Panc1 (cell line): ENCODE measurements around the gene ZNF674. TPM values are rescaled to one million over a fixed set of nuclear protein-coding genes. Genes with fewer than 3 reads are reported as not detected.

Experiments used
- ATAC-seq: fragments of 200-7000 bp; cut with Tn5 transposase; 2 replicates; pipeline ENCODE4 v1.9.1; 2020; ENCODE audit warnings: mild to moderate bottlenecking, moderate library complexity
- BruUV-seq: library from RNA; stranded (reverse); fragments of 400-500 nt; replicated peaks from 2 replicates; lab custom pipeline; 2021; lab: Mats Ljungman, UMichigan
- CTCF ChIA-PET: fragments of 300-600 bp; sonication (Branson Sonifier 250); formaldehyde crosslinking; loops from one replicate; lab custom pipeline; 2022; ENCODE audit warnings: antibody characterized with exemption; lab: Charles Lee
- POLR2A ChIA-PET: fragments of 300-600 bp; sonication (Branson Sonifier 250); formaldehyde crosslinking; loops from one replicate; lab custom pipeline; 2022; ENCODE audit warnings: antibody characterized with exemption; lab: Charles Lee
- DNase-seq: peaks from one replicate; pipeline ENCODE4 v3.0.0-alpha.2; 2010; ENCODE audit warnings: low read depth, low spot score
- H3K27ac ChIP-seq: 2 replicates; pipeline ENCODE4 v1.5.1; 2011; ENCODE audit warnings: mild to moderate bottlenecking, low read length, inconsistent platforms
- H3K27me3 ChIP-seq: fragments of 200-500 bp; sonication (Bioruptor generic); 2 replicates; pipeline ENCODE4 v1.6.0; 2014; ENCODE audit warnings: low read length, inconsistent platforms; ENCODE audit not compliant: control insufficient read depth, insufficient read depth
- H3K36me3 ChIP-seq: fragments of 200-500 bp; sonication (Bioruptor generic); 2 replicates; pipeline ENCODE4 v1.5.1; 2014; ENCODE audit warnings: inconsistent platforms, mild to moderate bottlenecking, low read length, moderate library complexity; ENCODE audit not compliant: control insufficient read depth, insufficient read depth
- H3K4me1 ChIP-seq: 2 replicates; pipeline ENCODE4 v1.5.1; 2011; ENCODE audit warnings: inconsistent platforms, mild to moderate bottlenecking, low read length, moderate library complexity; ENCODE audit not compliant: control insufficient read depth, insufficient read depth
- H3K4me3 ChIP-seq, 2 experiments: 2 replicates each; pipeline ENCODE4 v1.5.1; 2011 to 2012; ENCODE audit warnings: low read depth in 2 of 2, low read length in 2 of 2, mild to moderate bottlenecking in 2 of 2, inconsistent platforms in 1 of 2, moderate library complexity in 1 of 2
- H3K9me3 ChIP-seq: fragments of 200-500 bp; sonication (Bioruptor generic); 2 replicates; pipeline ENCODE4 v1.5.1; 2014; ENCODE audit warnings: low read depth, mild to moderate bottlenecking, inconsistent platforms, low read length, moderate library complexity; ENCODE audit not compliant: control insufficient read depth, insufficient read depth
- CTCF ChIP-seq: fragments of 450-650 bp; IDR thresholded peaks from 2 replicates; pipeline ENCODE4 v1.5.1; 2017; ENCODE audit warnings: mild to moderate bottlenecking
- POLR2AphosphoS5 ChIP-seq: IDR thresholded peaks from 2 replicates; pipeline ENCODE4 v1.6.1; 2012; ENCODE audit warnings: mild to moderate bottlenecking, low read depth, low read length, moderate library complexity
- REST ChIP-seq, 2 experiments: IDR thresholded peaks; 2 replicates each; pipeline ENCODE4 v1.6.1; 2011 to 2012; ENCODE audit warnings: low read depth in 2 of 2, control low read depth in 1 of 2, low read length in 1 of 2, mild to moderate bottlenecking in 1 of 2, moderate library complexity in 1 of 2; ENCODE audit not compliant: insufficient read depth in 1 of 2
- SIN3A ChIP-seq: IDR thresholded peaks from 2 replicates; pipeline ENCODE4 v1.6.1; 2012; ENCODE audit warnings: low read depth, mild to moderate bottlenecking, low read length, moderate library complexity, borderline replicate concordance; ENCODE audit not compliant: insufficient read depth
- TCF7L2 ChIP-seq: IDR thresholded peaks from 2 replicates; pipeline ENCODE4 v1.6.1; 2011; ENCODE audit warnings: mild to moderate bottlenecking, low read depth, low read length, inconsistent platforms
- in situ Hi-C: cut with HindIII; loops from 2 replicates; pipeline ENCODE4 v1.10.0; 2016; ENCODE audit warnings: low sequenced_read_pairs, low pct_unique_long_range_greater_than_20kb
- intact Hi-C: fragments of 100-400 bp; cut with micrococcal nuclease; formaldehyde crosslinking; loops from one replicate; pipeline ENCODE4 v1.10.0; 2022; ENCODE audit not compliant: unreplicated experiment
- total RNA-seq: library from RNA; stranded (reverse); gene quantifications from one replicate; pipeline ENCODE4 v1.2.1, GENCODE V29; 2021; ENCODE audit not compliant: unreplicated experiment

ZNF674 gene
- total RNA-seq, 1 experiment from 2014 or later: 7.2 TPM

- no peak for DNase-seq
- TF ChIP-seq TCF7L2 (no peak), REST (IDR thresholded peaks at IDR 0.05; ENCODE audit: insufficient read depth in 1 of 2, low read depth in 2 of 2, low read length in 1 of 2) (no peak), CTCF (no peak), SIN3A (no peak), POLR2AphosphoS5 (no peak)
- ChIA-PET CTCF (interaction anchor here (0.5 to 1.0 kb wide), 2 partner anchors 18 to 224 kb away, joined by 3 to 6 read pairs; no protein-coding TSS in a partner anchor), POLR2A (interaction anchor here (0.6 kb wide), 1 partner anchor 89 kb away, joined by 9 read pairs; no protein-coding TSS in a partner anchor)
- in situ Hi-C loops: no loop called here
- Histone ChIP-seq H3K36me3 (no peaks in the 10 kb centered on the region), H3K4me3 (no peak overlapping the region), H3K27ac (peak overlapping the region; percentile 51; the same call in 1 of the 2 replicates), H3K27me3 (no peaks in the 10 kb centered on the region), H3K4me1 (no peaks in the 10 kb centered on the region; the same call in 1 of the 2 replicates), H3K9me3 (no peaks in the 10 kb centered on the region)
- BruUV-seq: no TSS peak
- ATAC-seq: no peak
- intact Hi-C loops: no loop called here
These were observed 27.2 kb upstream of the ZNF674 start for GRCh38 chrX:46572340-46572936.

- TF ChIP-seq POLR2AphosphoS5 (no peak), SIN3A (no peak), CTCF (no peak), REST (IDR thresholded peaks at IDR 0.05; ENCODE audit: insufficient read depth in 1 of 2, low read depth in 2 of 2, low read length in 1 of 2) (no peak), TCF7L2 (no peak)
- Histone ChIP-seq H3K4me1 (no peaks in the 10 kb centered on the region; the same call in 1 of the 2 replicates), H3K27me3 (no peaks in the 10 kb centered on the region), H3K9me3 (no peaks in the 10 kb centered on the region), H3K36me3 (no peaks in the 10 kb centered on the region), H3K4me3 (no peak overlapping the region), H3K27ac (no peak overlapping the region)
- ChIA-PET POLR2A (interaction anchor here (0.5 to 0.6 kb wide), 2 partner anchors 22 to 512 kb away, joined by 3 to 6 read pairs; no protein-coding TSS in a partner anchor), CTCF (interaction anchor here (0.5 kb wide), 1 partner anchor 225 kb away, joined by 3 read pairs; no protein-coding TSS in a partner anchor)
- intact Hi-C loops: no loop called here
- in situ Hi-C loops: no loop called here
- ATAC-seq (no peak), DNase-seq (no peak)
- BruUV-seq: no TSS peak
These were observed 26.5 kb upstream of the ZNF674 start for GRCh38 chrX:46571423-46572339.
